ENCODE results near the gene SMG7.
"Not testable (repeated sequence)": the region's sequence is repeated elsewhere in the genome, so short reads cannot be mapped to it uniquely, and the experiment has no call there.

Gene SMG7

DNA sequence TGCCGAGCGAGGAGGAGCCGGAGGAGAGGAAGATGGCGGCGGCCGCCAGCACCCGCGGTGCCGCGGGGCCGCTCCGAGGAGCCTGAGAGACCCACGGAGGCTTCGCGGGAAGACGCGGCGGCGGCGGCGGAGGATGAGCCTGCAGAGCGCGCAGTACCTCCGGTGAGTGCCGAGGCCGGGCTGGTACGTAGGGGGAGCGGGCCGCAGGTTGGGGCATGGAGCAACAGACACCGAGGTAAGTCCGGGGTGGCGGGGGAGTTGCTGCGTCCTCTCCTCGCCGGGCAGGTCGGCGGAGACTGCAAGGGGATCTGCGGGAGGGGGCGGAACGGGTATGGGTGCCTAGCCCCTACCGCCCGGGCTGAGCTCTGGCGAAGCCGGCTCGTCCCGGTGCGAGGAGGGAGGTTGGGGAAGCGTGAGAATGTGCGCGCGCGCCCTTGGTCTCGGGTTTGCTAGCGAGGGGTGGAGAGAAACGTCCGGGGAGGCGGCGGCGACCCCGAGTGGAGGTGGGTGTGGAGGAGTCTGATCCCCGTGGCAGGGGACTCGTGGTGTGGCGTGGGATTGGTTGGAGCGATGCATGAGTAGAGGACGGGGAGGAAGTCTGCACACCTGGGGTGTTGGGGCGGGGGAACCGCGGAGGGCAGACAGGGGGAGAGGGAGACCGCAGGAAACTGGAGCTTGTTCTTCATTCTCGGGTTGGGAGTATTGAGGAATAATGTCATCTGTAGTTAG, at the start of gene SMG7:
Gene SMG7 (plus strand): TSS at position 12 of the 729 bp plus-strand sequence. CDS start 122 bp downstream, at position 134.
- DNase-seq = no peak

DNA sequence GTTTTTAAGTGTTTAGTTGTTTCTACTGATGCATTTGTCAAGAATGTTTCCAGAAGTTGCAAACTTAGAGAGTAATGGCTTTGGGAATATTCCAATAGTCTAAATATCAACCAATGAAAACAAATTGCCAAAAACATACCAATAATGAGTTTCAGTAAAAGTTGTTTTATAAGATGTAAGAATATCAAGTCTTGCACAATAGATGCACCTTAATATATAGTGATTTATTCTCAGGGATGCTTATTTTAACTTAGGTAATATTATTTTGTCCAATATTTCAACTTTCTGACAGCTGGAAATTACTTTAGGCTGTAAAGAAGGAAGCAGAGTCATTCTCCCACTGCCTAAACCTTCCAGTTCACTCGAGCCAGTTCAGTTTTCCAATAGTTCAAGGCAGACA, 48.8 kb upstream of the SMG7 start:
- no peak for DNase-seq

DNA sequence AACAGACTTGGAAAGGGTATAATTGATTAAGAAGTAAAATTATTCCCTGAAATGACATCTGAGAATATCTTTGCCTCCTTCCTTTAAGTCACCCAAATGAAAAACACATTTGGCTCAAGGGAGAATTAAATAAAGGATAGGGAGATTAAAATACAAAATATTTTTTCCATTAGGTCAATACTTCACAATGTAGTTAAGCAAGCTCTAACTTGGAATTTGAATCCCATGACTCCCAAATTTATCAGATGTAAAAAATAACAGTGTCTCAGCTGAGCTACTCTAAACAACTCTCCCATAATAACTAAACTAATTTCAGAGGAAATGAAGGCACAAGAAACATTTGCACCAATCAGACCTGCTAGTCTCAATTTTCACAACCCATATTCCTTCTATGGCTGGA, 47.6 kb upstream of the SMG7 start:
- no peak for DNase-seq

- not testable (repeated sequence) for DNase-seq
Measured at GRCh38 chr1:183427591-183427990, 44.7 kb upstream of the SMG7 start.

DNA sequence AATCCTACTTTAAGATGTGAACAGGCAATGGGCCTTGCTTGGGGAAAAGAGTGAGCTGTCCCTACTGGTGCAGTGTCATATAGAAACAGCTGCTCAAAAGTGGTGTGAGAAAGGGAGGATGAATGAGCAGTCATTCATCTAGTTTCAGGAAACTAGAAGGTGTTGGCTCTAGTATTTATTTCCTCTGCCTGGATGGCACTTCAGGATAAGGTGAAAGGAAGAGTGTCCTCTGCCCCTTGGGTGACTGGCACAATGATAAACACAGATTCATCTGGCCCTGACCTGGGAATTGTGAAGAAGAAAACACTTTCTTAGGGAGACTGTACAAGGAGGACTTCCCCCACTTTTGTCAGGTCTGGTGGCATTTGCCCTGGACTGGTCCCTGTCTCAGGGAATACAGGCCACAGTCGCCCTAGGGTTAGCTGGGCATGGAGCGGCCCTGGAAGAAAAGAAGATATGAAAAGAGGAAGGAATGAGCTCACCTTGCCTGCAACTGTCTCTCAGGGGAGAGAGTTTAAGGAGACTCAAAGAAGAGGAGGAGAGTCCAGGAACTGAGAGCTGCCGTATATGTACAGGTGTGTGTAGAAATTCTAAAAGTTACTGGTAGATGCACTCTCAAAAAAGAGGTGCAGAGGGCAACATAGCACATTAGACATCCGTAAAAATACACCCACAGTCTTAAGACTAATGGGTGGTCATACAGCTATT, 40.3 kb upstream of the SMG7 start:
- no peak for DNase-seq

DNA sequence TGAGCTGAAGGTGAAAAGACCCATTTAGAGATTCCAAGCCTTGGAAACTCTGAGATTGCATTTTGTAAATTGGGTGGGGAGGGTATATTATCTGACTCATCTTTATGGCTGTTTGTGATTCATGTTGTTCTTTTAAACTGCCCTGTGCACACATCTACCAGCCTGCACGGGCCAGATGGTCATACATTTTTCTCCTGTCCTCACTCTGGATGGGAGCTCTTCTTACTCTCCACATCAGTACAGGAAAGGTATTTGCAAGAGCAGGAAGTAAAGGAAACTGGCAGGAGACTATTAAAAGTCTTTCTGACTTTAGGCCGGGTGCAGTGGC, 39.8 kb upstream of the SMG7 start:
- no peak for DNase-seq

GRCh38 chr1:183433703-183434102, 38.6 kb upstream of the SMG7 start:
- no peak for DNase-seq

DNA sequence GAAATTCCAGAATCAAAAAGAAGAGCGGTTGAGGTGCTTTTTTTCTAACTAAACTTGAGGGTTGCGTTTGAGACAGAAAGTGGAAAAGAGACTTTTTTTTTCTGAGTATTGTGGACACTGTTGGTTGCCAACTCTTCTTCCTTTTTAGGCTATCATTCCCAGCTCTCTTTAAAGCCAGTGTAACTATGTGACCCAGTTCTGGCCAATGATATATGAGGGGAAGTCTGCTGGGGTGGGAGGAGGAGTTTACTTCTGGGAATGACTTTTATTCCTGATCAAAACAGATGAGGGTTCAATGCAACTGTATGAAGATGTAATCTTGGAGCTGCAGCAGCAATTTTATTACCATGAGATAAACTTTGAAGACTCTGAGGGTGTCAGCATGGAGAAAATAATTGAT, 36.8 kb upstream of the SMG7 start:
- DNase-seq = no peak

GRCh38 chr1:183438060-183438459, 34.2 kb upstream of the SMG7 start:
- DNase-seq = no peak

DNA sequence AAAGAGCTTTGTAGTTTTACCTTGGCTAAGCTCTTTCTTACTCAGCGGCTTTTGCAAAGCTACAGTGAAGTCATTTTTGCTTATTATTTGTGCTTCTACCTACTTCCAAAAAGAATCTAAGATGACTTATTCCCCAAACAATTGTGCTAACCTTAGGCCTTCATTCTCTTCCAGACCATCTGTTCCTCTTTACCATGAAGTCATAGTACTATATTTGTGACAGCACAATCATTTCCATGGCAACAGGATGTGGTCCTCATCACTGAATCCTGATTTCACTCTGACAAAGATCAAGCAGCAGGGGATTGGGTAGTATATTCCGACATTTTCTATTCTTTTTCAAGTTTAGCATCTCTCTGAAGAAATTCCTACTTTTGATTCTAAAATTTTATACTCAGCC, 29.3 kb upstream of the SMG7 start:
- DNase-seq = no peak

DNA sequence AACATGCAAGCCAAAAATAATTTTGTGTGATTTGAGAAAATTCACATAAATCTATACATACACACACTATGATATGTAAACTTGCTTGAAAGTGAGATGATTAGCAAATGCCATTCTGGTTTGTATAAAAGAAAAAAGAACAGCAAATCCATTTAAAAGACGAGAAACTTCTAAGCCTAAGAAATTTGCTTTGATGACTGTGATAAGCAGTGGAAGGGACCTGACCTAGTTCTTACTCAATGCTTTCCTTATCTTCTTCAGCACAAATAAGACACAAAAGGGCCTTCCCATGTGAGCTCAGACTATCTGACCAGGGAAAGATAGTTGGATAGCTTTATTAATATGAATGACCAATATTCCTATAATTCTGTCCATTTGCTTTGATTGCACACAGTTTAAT, 28.8 kb upstream of the SMG7 start:
- no peak for DNase-seq

DNA sequence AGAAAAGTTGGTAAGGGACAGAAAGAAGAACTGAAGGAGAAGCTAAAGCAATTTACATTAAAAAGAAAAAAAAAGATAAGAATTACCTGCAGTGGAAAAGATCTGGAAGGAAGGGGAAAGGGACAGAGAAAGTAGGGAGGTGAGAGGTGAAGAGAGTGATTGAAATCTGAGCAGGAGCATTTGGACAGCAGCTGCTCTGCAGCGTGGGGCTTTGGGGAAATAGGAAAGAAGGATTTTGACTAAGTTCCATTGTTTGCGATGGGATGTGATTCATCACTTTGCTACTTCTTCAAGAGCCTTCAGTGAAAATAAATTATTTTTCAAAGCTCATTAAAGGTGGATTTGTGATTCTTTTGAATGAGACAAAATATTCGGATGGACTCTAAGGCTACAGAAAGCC, 28.1 kb upstream of the SMG7 start:
- no peak for DNase-seq

DNA sequence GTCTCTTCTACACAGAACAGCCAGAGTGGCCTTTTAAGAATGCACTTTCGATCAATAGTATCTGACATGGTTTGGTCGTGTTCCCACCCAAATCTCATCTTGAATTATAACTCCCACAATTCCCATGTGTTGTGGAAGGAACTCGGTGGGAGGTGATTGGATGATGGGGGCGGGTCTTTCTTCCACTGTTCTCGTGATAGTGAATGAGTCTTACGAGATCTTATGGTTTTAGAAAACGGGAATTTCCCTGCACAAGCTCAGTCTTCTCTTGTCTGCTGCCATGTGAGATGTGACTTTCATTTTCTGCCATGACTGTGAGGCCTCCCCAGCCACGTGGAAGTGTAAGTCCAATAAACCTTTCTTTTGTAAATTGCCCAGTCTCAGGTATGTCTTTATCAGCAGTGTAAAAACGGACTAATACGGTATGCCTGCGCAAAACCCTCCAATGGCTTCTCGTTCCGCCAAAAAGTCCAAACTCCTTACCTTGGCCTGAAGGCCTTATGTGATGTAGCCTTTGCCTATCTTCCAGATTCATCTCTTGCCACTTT, 23.0 kb upstream of the SMG7 start:
- no peak for DNase-seq

GRCh38 chr1:183450093-183450492, 22.2 kb upstream of the SMG7 start:
- DNase-seq = no peak

- DNase-seq = no peak
Measured at GRCh38 chr1:183454377-183454776, 17.9 kb upstream of the SMG7 start.

- no peak for DNase-seq
Measured at GRCh38 chr1:183456826-183457225, 15.5 kb upstream of the SMG7 start.

DNA sequence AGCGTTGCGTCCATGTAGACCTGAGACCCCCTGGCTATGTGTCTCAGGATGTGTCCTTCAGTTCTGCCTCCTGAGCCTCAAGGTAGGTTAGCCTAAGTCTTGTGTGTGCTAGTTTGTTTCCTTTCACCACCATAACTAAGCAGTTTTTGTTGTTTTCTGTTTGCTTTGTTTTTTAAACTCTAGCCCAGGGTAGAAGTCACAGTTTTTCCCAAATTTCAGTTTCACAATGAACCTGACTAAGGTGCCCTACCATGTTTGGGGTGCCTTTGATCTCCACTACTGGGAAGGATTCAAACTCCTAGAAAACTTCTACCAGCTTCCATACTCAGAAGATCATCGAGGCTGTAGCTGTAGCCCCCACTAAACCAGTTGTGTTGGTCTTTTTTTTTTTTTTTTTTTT, 14.8 kb upstream of the SMG7 start:
- DNase-seq = no peak

- DNase-seq = no peak
Measured at GRCh38 chr1:183460596-183460995, 11.7 kb upstream of the SMG7 start.

DNA sequence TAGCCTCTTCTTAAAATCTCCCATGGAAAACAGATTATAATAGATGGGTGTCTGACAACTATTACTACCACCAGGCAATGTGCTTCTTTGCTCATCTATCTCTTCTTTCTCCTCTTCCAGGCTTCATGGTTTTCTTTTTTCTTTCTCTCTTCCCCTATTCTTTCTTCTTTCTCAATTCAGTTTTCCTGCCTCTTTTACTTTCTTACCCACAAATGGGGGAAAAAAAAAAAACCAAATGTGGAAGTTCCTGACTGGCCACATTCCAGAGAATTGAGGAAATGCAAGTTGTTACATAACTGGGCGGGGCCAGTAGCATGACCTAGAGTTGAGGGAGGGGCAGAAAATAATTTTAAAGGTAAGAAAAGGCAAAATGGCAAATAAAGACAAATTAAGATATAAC, 10.9 kb upstream of the SMG7 start:
- DNase-seq = no peak

- no peak for DNase-seq
Measured at GRCh38 chr1:183463566-183463965, 8.7 kb upstream of the SMG7 start.

GRCh38 chr1:183466781-183467180, 5.5 kb upstream of the SMG7 start:
- no peak for DNase-seq

- no peak for DNase-seq
Measured at GRCh38 chr1:183467687-183468086, 4.6 kb upstream of the SMG7 start.

GRCh38 chr1:183470147-183470960, 1.9 kb upstream of the SMG7 start:
- DNase-seq = peak; percentile 79 to 85

Measured in NCI-H1930 (cell line).